K562 (cell line): ENCODE measurements around the gene FAM171A2. TPM values are rescaled to one million over a fixed set of nuclear protein-coding genes. Genes with fewer than 3 reads are reported as not detected.
A peak's percentile ranks its signal among the peaks of the same experiment; 100 is the strongest.

Source experiments
- AFF1 ChIP-seq, 2 experiments: fragments of 450-650 bp; IDR thresholded peaks; 2 replicates each; pipeline ENCODE4 v1.6.1; 2018; ENCODE audit warnings: mild to moderate bottlenecking in 2 of 2, low read depth in 1 of 2; ENCODE audit not compliant: partially characterized antibody in 2 of 2
- CTBP1 ChIP-seq: fragments of 450-650 bp; IDR thresholded peaks from 2 replicates; pipeline ENCODE4 v1.6.1; 2016; ENCODE audit warnings: borderline replicate concordance
- HSF4 ChIP-seq: fragments of 250-450 bp; sonication (Bioruptor Pico); IDR thresholded peaks from 2 replicates; pipeline ENCODE4 v2.1.2; 2022; ENCODE audit warnings: mild to moderate bottlenecking, moderate library complexity, borderline replicate concordance
- SIRT6 ChIP-seq: IDR thresholded peaks from one replicate; pipeline ENCODE4 v1.6.1; 2012; ENCODE audit warnings: low read depth, mild to moderate bottlenecking, control low read depth, inconsistent platforms, low read length, moderate library complexity
- ZNF124 ChIP-seq: sonication (generic); formaldehyde crosslinking; IDR thresholded peaks from 2 replicates; pipeline ENCODE4 v1.8.1; 2022; ENCODE audit warnings: missing genetic modification reagents
- ZNF174 ChIP-seq: fragments of 250-450 bp; sonication (Bioruptor Pico); IDR thresholded peaks from 2 replicates; pipeline ENCODE4 v1.4.0; 2020; ENCODE audit warnings: mild to moderate bottlenecking
- ZNF586 ChIP-seq: fragments of 450-650 bp; formaldehyde crosslinking; conservative IDR thresholded peaks from 2 replicates; pipeline ENCODE4 v1.4.0; 2020; ENCODE audit warnings: mild to moderate bottlenecking, moderate library complexity
- ZNF764 ChIP-seq: fragments of 250-450 bp; sonication (Bioruptor Pico); IDR thresholded peaks from 2 replicates; pipeline ENCODE4 v1.4.0; 2020; ENCODE audit warnings: low read depth, mild to moderate bottlenecking, moderate library complexity
- ZSCAN29 ChIP-seq: fragments of 450-650 bp; IDR thresholded peaks from 2 replicates; pipeline ENCODE4 v1.6.1; 2017
- polyA plus RNA-seq, 8 experiments: library from polyadenylated mRNA; depleted of rRNA in 4 of 8; stranded (reverse) in 5 of 8; unstranded in 3 of 8; fragments of >200 nt; fragmentation: Nextera tagmentation in 2 of 8; fragmentation: Illumina TruSeq in 1 of 8; extraction: Ambion mirVana in 2 of 8; extraction: Trizol in 1 of 8; gene quantifications; 2 replicates each; pipeline versions ENCODE4 v1.2.1 to v1.2.3, GENCODE V29; 2011 to 2014; ENCODE audit warnings: inconsistent platforms in 1 of 8, missing spikeins in 1 of 8
- total RNA-seq, 7 experiments: library from RNA; depleted of rRNA in 6 of 7; stranded (reverse); fragments of >200 nt in 6 of 7; fragmentation: Illumina TruSeq in 2 of 7; extraction: Trizol in 2 of 7; gene quantifications; 2 replicates each; pipeline versions ENCODE4 v1.2.1 to v1.2.3, GENCODE V29; 2011 to 2021; ENCODE audit warnings: low replicate concordance in 1 of 7
- TF ChIP-seq, protein P1 (sequence below): fragments of 450-650 bp; IDR thresholded peaks from 2 replicates; pipeline ENCODE4 v1.6.1; 2016; ENCODE audit warnings: mild to moderate bottlenecking, moderate library complexity
- TF ChIP-seq, protein P2 (sequence below), 2 experiments: fragments of 450-650 bp; conservative IDR thresholded peaks; 2 replicates each; pipeline ENCODE4 v1.6.1; 2017; ENCODE audit warnings: mild to moderate bottlenecking in 2 of 2, moderate library complexity in 2 of 2

Gene FAM171A2
- total and polyA plus RNA-seq, 9 of the 15 experiments (the other 6 are each of a cell fraction or from before 2014, with no cell fraction given), result 0.10 to 10.2 (median 2.0) TPM; not detected in 1

GRCh38 chr17:44331249-44331760 is 32.3 kb downstream of the FAM171A2 start (continued):
- TF ChIP-seq, protein P1, sequence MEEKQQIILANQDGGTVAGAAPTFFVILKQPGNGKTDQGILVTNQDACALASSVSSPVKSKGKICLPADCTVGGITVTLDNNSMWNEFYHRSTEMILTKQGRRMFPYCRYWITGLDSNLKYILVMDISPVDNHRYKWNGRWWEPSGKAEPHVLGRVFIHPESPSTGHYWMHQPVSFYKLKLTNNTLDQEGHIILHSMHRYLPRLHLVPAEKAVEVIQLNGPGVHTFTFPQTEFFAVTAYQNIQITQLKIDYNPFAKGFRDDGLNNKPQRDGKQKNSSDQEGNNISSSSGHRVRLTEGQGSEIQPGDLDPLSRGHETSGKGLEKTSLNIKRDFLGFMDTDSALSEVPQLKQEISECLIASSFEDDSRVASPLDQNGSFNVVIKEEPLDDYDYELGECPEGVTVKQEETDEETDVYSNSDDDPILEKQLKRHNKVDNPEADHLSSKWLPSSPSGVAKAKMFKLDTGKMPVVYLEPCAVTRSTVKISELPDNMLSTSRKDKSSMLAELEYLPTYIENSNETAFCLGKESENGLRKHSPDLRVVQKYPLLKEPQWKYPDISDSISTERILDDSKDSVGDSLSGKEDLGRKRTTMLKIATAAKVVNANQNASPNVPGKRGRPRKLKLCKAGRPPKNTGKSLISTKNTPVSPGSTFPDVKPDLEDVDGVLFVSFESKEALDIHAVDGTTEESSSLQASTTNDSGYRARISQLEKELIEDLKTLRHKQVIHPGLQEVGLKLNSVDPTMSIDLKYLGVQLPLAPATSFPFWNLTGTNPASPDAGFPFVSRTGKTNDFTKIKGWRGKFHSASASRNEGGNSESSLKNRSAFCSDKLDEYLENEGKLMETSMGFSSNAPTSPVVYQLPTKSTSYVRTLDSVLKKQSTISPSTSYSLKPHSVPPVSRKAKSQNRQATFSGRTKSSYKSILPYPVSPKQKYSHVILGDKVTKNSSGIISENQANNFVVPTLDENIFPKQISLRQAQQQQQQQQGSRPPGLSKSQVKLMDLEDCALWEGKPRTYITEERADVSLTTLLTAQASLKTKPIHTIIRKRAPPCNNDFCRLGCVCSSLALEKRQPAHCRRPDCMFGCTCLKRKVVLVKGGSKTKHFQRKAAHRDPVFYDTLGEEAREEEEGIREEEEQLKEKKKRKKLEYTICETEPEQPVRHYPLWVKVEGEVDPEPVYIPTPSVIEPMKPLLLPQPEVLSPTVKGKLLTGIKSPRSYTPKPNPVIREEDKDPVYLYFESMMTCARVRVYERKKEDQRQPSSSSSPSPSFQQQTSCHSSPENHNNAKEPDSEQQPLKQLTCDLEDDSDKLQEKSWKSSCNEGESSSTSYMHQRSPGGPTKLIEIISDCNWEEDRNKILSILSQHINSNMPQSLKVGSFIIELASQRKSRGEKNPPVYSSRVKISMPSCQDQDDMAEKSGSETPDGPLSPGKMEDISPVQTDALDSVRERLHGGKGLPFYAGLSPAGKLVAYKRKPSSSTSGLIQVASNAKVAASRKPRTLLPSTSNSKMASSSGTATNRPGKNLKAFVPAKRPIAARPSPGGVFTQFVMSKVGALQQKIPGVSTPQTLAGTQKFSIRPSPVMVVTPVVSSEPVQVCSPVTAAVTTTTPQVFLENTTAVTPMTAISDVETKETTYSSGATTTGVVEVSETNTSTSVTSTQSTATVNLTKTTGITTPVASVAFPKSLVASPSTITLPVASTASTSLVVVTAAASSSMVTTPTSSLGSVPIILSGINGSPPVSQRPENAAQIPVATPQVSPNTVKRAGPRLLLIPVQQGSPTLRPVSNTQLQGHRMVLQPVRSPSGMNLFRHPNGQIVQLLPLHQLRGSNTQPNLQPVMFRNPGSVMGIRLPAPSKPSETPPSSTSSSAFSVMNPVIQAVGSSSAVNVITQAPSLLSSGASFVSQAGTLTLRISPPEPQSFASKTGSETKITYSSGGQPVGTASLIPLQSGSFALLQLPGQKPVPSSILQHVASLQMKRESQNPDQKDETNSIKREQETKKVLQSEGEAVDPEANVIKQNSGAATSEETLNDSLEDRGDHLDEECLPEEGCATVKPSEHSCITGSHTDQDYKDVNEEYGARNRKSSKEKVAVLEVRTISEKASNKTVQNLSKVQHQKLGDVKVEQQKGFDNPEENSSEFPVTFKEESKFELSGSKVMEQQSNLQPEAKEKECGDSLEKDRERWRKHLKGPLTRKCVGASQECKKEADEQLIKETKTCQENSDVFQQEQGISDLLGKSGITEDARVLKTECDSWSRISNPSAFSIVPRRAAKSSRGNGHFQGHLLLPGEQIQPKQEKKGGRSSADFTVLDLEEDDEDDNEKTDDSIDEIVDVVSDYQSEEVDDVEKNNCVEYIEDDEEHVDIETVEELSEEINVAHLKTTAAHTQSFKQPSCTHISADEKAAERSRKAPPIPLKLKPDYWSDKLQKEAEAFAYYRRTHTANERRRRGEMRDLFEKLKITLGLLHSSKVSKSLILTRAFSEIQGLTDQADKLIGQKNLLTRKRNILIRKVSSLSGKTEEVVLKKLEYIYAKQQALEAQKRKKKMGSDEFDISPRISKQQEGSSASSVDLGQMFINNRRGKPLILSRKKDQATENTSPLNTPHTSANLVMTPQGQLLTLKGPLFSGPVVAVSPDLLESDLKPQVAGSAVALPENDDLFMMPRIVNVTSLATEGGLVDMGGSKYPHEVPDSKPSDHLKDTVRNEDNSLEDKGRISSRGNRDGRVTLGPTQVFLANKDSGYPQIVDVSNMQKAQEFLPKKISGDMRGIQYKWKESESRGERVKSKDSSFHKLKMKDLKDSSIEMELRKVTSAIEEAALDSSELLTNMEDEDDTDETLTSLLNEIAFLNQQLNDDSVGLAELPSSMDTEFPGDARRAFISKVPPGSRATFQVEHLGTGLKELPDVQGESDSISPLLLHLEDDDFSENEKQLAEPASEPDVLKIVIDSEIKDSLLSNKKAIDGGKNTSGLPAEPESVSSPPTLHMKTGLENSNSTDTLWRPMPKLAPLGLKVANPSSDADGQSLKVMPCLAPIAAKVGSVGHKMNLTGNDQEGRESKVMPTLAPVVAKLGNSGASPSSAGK, result peak; percentile 41; the same call in 1 of the 2 replicates
- TF ChIP-seq ZNF586 (CRISPR knock-in tag) (no peak), AFF1 (IDR thresholded peaks at IDR 0.05; ENCODE audit: low read depth in 1 of 2, partially characterized antibody in 2 of 2) (no peak), ZSCAN29 (no peak), HSF4 (CRISPR knock-in tag) (no peak), ZNF124 (CRISPR knock-in tag) (no peak), SIRT6 (no peak), ZNF764 (CRISPR knock-in tag) (no peak), ZNF174 (no peak), CTBP1 (0 out of 2 replicates have a peak, but pooled peaks have one; percentile 24)
- TF ChIP-seq, protein P2, sequence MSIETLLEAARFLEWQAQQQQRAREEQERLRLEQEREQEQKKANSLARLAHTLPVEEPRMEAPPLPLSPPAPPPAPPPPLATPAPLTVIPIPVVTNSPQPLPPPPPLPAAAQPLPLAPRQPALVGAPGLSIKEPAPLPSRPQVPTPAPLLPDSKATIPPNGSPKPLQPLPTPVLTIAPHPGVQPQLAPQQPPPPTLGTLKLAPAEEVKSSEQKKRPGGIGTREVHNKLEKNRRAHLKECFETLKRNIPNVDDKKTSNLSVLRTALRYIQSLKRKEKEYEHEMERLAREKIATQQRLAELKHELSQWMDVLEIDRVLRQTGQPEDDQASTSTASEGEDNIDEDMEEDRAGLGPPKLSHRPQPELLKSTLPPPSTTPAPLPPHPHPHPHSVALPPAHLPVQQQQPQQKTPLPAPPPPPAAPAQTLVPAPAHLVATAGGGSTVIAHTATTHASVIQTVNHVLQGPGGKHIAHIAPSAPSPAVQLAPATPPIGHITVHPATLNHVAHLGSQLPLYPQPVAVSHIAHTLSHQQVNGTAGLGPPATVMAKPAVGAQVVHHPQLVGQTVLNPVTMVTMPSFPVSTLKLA (conservative IDR thresholded peaks at IDR 0.05), result peak; percentile 26 to 32; a peak in 2 of 4 replicates
